Measurements from ENCODE around the gene HAO1.
"Not testable (repeated sequence)": the region's sequence is repeated elsewhere in the genome, so short reads cannot be mapped to it uniquely, and the experiment has no call there.

HAO1 gene

DNA sequence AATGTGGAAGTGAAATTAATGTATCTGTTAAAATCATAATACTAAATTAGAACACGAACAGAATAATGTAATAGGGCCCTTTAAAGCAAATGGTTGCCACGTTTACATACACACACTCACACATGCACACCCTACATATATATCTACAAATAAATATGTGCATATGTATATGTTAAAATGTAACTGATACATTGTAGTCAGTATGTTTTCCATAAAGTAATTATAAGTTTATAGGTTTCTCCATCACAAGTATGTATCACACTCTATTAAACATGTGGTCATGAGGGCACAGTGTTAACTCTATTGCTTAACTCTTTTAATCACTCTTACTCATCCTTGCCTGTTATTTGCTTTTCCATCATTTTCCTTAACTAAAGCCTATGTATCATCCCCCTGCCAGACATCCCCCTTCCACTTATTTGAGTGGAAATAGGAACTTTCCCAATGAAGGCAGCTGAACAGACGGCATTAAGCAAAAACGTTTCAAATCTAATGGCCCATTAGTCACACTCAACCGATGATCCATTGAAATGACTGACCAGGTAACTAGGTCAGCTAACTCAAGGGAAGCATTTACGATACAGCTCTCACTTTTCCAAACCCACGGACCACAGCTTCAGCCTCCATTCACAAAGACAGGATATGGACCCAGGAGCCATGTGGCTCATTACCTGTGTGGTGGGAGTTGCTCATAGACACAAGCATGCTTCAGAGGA is 89.3 kb downstream of the HAO1 start:
- no peak for DNase-seq

- no peak for DNase-seq
Observed at GRCh38 chr20:7849675-7850074, 90.6 kb downstream of the HAO1 start.

- no peak for DNase-seq
Observed at GRCh38 chr20:7848351-7848750, 91.9 kb downstream of the HAO1 start.

DNA sequence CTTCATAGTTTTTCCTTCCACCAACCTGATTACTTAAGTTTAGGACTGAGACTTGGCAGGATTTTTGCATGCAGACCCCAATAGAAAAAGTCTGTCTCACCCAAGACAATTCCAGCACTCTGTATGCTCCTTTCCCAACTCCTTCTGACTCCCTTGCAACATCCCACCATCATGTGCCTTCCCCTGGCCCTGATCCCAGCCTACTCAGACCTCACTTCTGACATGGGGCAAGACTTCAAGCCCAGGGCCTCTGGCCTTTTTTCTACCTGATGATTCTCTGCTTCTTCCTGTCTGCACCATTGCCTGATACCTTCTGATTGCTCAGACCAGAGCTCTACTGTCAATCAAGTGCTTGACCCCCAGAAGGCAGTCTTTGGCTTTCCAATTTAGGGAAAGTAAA is 96.6 kb downstream of the HAO1 start:
- no peak for DNase-seq

- no peak for DNase-seq
Observed at GRCh38 chr20:7841971-7842310, 98.3 kb downstream of the HAO1 start.

- DNase-seq: no peak
Observed at GRCh38 chr20:7841291-7841970, 98.8 kb downstream of the HAO1 start.

- no peak for DNase-seq
Observed at GRCh38 chr20:7836076-7836475, 104.2 kb downstream of the HAO1 start.

GRCh38 chr20:7834441-7834840 is 105.8 kb downstream of the HAO1 start:
- DNase-seq: not testable (repeated sequence)

Data from central memory CD4-positive, alpha-beta T cell (primary cell).